HEK293 (cell line): Measurements from ENCODE around the gene SPTLC1.

Source experiments
- CTCF ChIP-seq: fragments of 450-650 bp; formaldehyde crosslinking; IDR thresholded peaks from 2 replicates; pipeline ENCODE4 v1.5.1; 2016; ENCODE audit warnings: missing biosample characterization, missing genetic modification characterization
- SP2 ChIP-seq: fragments of 450-650 bp; formaldehyde crosslinking; IDR thresholded peaks from 2 replicates; pipeline ENCODE4 v1.5.1; 2016; ENCODE audit warnings: missing biosample characterization, missing genetic modification characterization
- YY1 ChIP-seq: fragments of 450-650 bp; formaldehyde crosslinking; IDR thresholded peaks from 2 replicates; pipeline ENCODE4 v1.5.1; 2018; ENCODE audit warnings: missing biosample characterization, missing genetic modification characterization
- ZEB2 ChIP-seq: fragments of 450-650 bp; formaldehyde crosslinking; IDR thresholded peaks from 2 replicates; pipeline ENCODE4 v1.5.1; 2016; ENCODE audit warnings: missing biosample characterization, missing genetic modification characterization
- ZNF114 ChIP-seq: fragments of 450-650 bp; formaldehyde crosslinking; IDR thresholded peaks from 2 replicates; pipeline ENCODE4 v1.5.0; 2017; ENCODE audit warnings: missing biosample characterization, missing genetic modification characterization
- ZNF132 ChIP-seq: fragments of 450-650 bp; formaldehyde crosslinking; IDR thresholded peaks from 2 replicates; pipeline ENCODE4 v1.5.1; 2017; ENCODE audit warnings: missing biosample characterization, missing genetic modification characterization, borderline replicate concordance
- ZNF274 ChIP-seq, 2 experiments: fragments of 200-500 bp in 1 of 2; fragments of 450-650 bp in 1 of 2; sonication (Bioruptor generic) in 1 of 2; formaldehyde crosslinking in 1 of 2; IDR thresholded peaks; 2 replicates each; pipeline versions ENCODE4 v1.5.1 to v1.6.1; 2014 to 2016; ENCODE audit warnings: borderline replicate concordance in 1 of 2, inconsistent platforms in 1 of 2, low read length in 1 of 2, missing biosample characterization in 1 of 2, missing genetic modification characterization in 1 of 2
- ZNF292 ChIP-seq: fragments of 450-650 bp; formaldehyde crosslinking; IDR thresholded peaks from 2 replicates; pipeline ENCODE4 v1.5.1; 2016; ENCODE audit warnings: low read depth, missing biosample characterization, missing genetic modification characterization, borderline replicate concordance
- ZNF350 ChIP-seq: fragments of 450-650 bp; formaldehyde crosslinking; IDR thresholded peaks from 2 replicates; pipeline ENCODE4 v1.5.0; 2017; ENCODE audit warnings: missing biosample characterization, mild to moderate bottlenecking, missing genetic modification characterization
- ZNF621 ChIP-seq: fragments of 450-650 bp; formaldehyde crosslinking; IDR thresholded peaks from 2 replicates; pipeline ENCODE4 v1.5.1; 2017; ENCODE audit warnings: missing biosample characterization, missing genetic modification characterization
- ZNF639 ChIP-seq: fragments of 450-650 bp; formaldehyde crosslinking; IDR thresholded peaks from 2 replicates; pipeline ENCODE4 v1.5.1; 2016; ENCODE audit warnings: missing biosample characterization, missing genetic modification characterization

DNA sequence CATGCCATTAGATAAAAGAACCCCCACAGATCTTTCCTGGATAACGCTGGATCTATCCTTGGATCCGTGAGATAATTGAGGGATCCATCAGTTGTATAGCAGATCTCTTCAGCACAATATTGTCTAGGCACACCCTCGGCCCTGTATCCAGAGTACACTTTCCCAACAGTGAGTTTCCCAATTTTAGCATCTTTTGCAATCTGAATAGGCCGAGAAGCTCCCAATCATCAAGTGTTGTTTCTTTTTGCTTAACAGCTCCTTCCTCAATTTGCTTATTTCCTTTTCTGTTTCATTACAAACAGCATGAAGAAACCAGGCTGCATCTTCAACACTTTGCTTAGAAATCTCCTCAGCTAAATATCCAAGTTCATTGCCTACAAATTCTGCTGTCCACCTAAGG is 4.4 kb upstream of the SPTLC1 start:
- TF ChIP-seq CTCF (tag by site-specific recombination) (no peak), ZNF274 (IDR thresholded peaks at IDR 0.05; ENCODE audit: low read length) (no peak), ZNF274 (tag by site-specific recombination; IDR thresholded peaks at IDR 0.05; ENCODE audit: borderline replicate concordance) (no peak), ZNF350 (tag by site-specific recombination) (no peak), ZEB2 (tag by site-specific recombination) (no peak), ZNF114 (tag by site-specific recombination) (no peak), YY1 (no peak), ZNF132 (no peak), ZNF292 (tag by site-specific recombination) (no peak), SP2 (tag by site-specific recombination) (no peak), ZNF621 (tag by site-specific recombination) (no peak), ZNF639 (tag by site-specific recombination) (no peak)
